Measurements from ENCODE around the gene DDX60.

GRCh38 chr4:168293386-168293975 lies 25.1 kb downstream of the DDX60 start:
- TF ChIP-seq CTCF (IDR thresholded peaks at IDR 0.05): no peak
- no peak for TF ChIP-seq POLR2A (IDR thresholded peaks at IDR 0.05)
